Astrocyte of the cerebellum (primary cell): ENCODE data around the gene CTNNA1.
"Not testable (repeated sequence)": the region's sequence is repeated elsewhere in the genome, so short reads cannot be mapped to it uniquely, and the experiment has no call there.

Experiments used
- DNase-seq: peaks from one replicate; pipeline ENCODE4 v3.0.0-alpha.2; 2011; ENCODE audit warnings: low read depth
- H3K4me3 ChIP-seq: 2 replicates; pipeline ENCODE4 v1.5.1; 2011; ENCODE audit warnings: mild to moderate bottlenecking, low read depth, low read length, moderate library complexity
- CTCF ChIP-seq: IDR thresholded peaks from 2 replicates; pipeline ENCODE4 v1.5.1; 2012; ENCODE audit warnings: low read length, low read depth, moderate library complexity, mild to moderate bottlenecking; ENCODE audit errors: missing control alignments
- in situ Hi-C: cut with HindIII; loops from 2 replicates; pipeline ENCODE4 v1.10.0; 2017; ENCODE audit warnings: low sequenced_read_pairs

CTNNA1 gene

GRCh38 chr5:138757061-138757776 is 4.0 kb downstream of the CTNNA1 start:
- no peak overlapping the region for H3K4me3 ChIP-seq
- DNase-seq = no peak
- in situ Hi-C loops = no loop called here
- no peak for TF ChIP-seq CTCF

GRCh38 chr5:138760448-138761110 is 7.4 kb downstream of the CTNNA1 start:
- no peak for TF ChIP-seq CTCF
- no peak overlapping the region for H3K4me3 ChIP-seq
- DNase-seq = no peak
- in situ Hi-C loops = no loop called here

- H3K4me3 ChIP-seq, DNase-seq, in situ Hi-C loops: not testable (repeated sequence)
These were observed 7.9 kb downstream of the CTNNA1 start for GRCh38 chr5:138761115-138761514.

GRCh38 chr5:138761670-138762069 is 8.4 kb downstream of the CTNNA1 start:
- DNase-seq, H3K4me3 ChIP-seq, in situ Hi-C loops: not testable (repeated sequence)

GRCh38 chr5:138762110-138762509 is 8.9 kb downstream of the CTNNA1 start:
- in situ Hi-C loops = no loop called here
- no peak overlapping the region for H3K4me3 ChIP-seq
- DNase-seq = no peak
- TF ChIP-seq CTCF = no peak

- H3K4me3 ChIP-seq = no peak overlapping the region
- in situ Hi-C loops = no loop called here
- TF ChIP-seq CTCF = no peak
- DNase-seq = no peak
These were observed 10.0 kb downstream of the CTNNA1 start for GRCh38 chr5:138763037-138763778.

- in situ Hi-C loops = no loop called here
- H3K4me3 ChIP-seq = no peak overlapping the region
- DNase-seq = no peak
- TF ChIP-seq CTCF = no peak
These were observed 17.1 kb downstream of the CTNNA1 start for GRCh38 chr5:138770291-138770690.
